ENCODE data around the gene CRACR2B.

GRCh38 chr11:820655-821511 lies 6.8 kb upstream of the CRACR2B start:
- TF ChIP-seq CTCF (conservative IDR thresholded peaks at IDR 0.05; ENCODE audit: low read length) (no peak), EZH2phosphoT487 (IDR thresholded peaks at IDR 0.05; ENCODE audit: borderline replicate concordance) (no peak)

Data from Loucy (cell line).